ENCODE measurements around the gene NIPAL1.
"Not testable (repeated sequence)": the region's sequence is repeated elsewhere in the genome, so short reads cannot be mapped to it uniquely, and the experiment has no call there.

NIPAL1 gene

DNA sequence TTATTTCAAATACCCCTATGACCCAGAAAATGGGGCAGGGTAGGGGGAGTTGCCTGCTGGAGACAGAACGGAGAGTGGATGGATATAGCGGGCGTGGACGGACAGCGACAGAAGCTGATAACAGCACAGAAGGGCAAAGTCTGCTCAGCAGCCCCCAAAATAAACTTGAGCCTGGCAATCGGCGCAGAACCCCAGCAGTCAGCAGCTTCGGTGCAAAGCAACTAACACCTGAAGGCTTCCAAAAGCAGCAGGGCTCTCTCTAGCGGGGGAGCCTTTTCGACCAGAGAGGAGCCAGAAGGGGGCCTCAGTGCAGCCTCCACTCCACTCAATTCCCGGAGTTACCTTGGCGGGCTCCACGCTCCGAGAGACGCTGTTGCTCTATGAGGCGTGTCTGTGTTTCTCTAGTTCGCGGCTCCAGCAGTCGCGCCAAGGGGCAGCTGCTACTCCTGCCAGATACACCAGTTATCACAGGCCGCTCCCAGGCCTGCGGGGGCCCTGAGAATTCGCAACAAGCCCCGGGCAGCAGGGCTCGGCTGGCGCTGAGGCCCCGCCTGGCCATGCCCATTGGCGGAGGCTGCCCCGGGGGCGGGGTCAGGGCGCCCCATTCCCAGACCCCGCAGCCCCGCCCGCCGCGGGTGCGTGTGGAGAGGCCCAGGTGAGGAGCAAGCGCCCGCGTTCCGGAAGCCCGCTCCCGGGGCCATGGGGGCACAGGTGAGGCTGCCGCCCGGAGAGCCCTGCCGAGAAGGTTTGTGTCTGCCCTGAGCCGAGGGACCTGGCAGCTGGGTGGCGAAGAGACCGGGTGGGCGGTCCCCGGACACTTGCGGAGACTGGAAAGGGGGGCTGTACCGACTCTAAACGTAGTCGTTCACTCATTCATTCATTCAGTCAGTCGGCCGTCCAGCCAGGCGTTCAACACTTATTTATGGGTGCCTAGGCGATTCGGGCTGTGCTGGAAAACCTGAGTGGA is at the start of gene NIPAL1, which contains the start of gene CNGA1:
TSS of gene NIPAL1 (plus strand) at position 632 of the 967 bp plus-strand sequence. CDS start at position 700, 68 bp downstream.
TSS of gene CNGA1 (minus strand) at position 541 of the 967 bp plus-strand sequence. CDS start 63,992 bp downstream, outside the sequence.
- peak; percentile 55 for DNase-seq

DNA sequence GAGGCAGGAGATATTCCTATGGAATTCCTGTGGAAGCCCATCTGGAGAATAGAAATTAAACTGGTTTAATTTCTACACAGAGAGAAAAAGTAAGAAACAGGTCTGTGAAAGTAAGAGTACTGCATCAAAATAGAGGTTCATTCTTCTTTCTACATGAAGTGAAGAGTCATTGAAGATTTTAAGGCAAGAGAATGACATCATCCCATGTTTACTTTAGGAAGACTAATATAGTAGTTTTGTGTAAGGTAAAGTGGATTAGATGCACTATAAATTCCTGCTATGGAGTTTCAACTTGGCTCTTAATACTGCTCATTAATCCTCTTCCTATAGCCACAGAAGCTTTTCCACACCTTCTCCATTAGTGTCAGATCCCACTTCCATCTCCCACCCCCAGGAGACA is 47.7 kb upstream of the NIPAL1 start:
- DNase-seq, result no peak

DNA sequence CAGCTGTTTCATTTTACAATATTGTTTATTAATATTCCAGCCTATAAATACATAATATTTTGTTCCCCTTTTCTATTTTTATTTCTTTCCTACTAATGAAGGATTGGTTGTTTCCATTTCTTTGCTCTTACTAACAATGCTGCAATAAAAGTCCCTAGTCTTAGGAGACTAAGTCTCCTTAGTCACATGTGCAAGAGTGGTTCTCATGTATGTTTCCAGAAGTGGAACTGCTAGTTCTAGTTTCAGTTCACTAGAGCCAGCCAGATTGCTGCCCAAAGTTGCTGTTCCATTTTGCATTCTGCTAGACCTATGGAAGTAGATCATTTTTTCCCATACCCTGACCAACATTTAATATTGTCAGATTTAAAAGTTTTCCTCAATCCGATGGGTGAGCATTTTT is 44.4 kb upstream of the NIPAL1 start:
- no peak for DNase-seq

DNA sequence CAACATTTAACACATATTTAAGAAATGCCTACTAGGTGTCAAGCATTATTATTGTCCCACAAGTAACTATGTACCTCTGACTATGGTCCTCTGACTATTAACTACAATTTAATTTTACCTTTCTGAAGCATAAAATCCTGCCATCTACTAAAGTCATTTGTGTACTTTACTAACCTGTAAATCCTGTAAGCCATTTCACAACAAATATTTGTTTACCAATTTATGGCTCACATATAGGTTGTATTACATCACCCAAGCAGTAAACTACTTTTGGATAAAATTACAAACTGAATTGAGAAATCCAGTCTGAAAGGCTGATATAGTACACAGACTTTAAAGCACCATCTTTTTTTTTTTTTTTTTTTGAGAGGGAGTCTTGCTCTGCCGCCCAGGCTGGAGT is 43.9 kb upstream of the NIPAL1 start:
- DNase-seq, result no peak

DNA sequence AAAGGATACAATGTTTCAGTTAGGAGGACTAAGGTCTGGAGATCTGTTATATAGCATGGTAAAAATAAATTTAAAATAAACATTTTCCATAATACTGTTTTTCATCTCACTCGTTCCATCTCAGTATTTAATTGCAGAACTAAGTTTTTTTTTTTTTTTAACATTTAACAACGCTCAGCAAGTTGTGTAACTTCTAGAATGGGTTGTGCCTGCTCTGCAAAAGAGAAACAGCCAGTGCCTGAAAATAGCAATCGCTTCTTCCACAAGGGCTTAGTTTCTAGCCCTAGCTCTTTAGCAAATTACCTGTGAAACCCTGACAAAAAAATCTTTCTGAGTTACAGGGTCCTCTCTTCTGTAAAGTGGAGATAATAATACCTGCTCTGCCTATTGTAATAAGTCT is 42.0 kb upstream of the NIPAL1 start:
- no peak for DNase-seq

DNA sequence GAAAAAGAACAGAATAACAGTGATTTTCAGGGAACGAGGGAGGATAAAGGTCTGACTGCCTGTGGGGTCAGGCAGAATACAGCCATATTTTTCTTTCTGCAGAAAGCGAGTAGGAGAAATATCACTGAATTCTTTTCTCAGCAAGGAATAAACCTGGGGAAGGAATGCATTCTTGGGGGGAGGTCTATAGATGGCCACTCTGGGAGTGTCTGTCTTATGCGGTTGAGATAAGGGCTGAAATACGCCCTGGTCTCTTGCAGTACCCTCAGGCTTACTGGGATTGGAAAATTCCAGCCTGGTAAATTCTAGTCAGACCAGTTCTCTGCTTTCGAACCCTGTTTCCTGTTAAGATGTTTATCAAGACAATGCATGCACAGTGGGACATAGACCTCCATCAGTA is 26.4 kb upstream of the NIPAL1 start:
- DNase-seq, result no peak

DNA sequence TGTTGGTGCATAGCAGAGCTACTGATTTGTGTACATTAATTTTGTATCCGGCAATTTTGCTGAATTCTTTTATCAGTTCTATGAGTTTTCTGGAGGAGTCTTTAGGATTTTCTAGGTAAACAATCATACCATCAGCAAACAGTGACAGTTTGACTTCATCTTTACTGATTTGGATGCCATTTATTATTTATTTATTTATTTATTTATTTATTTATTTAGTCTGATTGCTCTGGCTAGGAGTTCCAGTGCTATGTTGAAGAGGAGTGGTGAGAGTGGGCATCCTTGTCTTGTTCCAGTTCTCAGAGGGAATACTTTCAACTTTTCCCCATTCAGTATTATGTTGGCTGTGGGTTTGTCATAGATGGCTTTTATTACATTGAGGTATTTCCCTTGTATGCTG is 24.1 kb upstream of the NIPAL1 start:
- not testable (repeated sequence) for DNase-seq

DNA sequence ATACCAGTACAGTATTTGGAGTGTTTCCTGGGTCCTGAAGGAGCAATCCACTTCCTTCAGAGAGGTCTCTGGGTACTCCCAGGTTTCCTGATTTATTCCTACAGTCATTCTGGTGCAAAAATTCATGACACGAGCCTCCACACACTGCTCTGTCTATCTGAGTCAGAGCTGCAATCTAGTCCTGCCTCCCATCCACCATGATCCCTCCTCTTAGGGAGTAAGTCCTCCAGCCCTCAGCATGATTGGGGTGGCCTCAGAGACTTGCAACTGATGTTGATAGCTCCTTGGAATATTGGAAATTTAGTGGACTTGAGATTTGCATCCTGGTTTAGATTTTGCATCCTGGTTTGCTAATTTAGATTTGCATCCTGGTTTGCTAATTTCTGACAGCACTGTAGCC is 20.6 kb upstream of the NIPAL1 start:
- DNase-seq, result no peak

DNA sequence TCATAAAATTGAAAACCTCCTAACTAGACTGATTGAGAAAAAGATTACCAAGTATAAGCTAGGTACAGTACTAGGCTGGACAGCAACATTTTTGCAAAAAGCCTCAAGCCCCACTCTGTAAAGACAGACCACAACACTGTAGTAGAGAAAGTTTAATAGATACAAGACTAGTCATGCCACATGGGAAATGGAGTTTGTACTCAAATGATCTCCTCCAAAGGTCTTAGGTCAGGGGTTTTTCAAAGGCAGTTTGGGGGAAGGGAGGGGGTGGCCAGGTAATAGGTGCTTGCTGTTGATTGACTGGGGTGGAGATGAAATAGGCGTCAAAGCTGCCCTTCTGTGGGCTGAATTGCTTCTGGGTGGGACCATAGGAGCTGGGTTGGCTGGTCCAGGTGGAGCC is 14.3 kb upstream of the NIPAL1 start:
- DNase-seq, result no peak

DNA sequence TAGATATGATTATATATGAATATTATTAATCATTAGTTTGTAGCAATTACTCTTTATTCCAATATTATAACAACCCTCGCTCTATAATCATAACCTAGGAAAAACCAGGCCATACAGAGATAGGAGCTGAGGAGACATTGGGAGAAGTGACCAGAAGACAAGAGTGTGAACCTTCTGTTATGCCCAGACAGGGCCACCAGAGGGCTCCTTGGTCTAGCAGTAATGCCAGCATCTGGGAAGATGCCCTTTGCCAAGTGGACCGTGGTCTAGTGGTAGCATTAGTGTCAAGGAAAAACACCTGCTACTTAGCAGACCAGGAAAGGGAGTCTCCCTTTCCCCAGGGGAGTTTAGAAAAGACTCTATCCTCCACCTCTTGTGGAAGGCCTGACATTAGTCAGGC is 13.0 kb upstream of the NIPAL1 start:
- DNase-seq, result not testable (repeated sequence)

DNA sequence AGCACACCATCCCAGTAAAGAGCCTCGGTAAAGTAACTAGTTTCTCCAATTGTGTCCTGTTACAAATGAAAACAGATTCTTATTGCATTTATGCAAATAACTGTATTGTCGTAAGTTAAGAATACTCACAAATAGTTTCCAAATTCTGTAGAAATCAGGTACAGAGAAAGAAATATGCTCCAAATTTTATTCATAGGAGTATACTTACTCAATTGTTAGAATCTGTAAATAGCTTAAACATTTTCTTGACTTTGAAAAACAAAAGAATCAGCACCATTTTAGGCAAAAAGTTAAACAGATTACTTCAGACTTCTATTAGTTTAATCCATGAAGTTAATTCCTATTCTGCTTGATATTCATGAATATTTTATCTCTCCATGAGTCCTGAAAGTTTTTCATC is 10.8 kb upstream of the NIPAL1 start:
- DNase-seq, result no peak

DNA sequence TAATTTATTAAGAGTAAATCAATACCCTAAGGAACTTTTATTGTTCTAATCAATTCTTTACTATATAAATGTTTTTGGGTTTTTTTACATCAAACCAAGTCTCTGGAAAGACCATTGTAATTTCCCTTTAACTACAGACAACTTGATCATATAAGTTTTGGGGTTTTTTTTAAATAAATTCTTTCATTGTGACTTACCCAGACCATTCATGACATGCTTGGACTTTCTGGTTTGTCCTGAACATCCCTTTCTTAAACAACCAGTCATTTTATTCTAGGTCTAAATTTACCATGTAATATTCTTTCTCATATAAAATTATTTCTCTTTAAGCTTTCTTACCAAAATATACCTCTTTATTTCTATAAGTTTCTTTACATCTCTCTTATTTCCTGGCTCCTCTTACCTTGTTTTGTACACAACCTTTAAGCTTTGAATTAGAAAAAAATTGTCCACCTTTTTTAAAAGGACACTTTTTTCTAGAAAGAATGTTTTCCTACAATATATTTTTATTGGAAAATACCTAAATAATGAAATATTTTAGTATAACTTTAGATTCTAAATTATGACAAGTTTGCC is 8.5 kb upstream of the NIPAL1 start:
- DNase-seq, result no peak

DNA sequence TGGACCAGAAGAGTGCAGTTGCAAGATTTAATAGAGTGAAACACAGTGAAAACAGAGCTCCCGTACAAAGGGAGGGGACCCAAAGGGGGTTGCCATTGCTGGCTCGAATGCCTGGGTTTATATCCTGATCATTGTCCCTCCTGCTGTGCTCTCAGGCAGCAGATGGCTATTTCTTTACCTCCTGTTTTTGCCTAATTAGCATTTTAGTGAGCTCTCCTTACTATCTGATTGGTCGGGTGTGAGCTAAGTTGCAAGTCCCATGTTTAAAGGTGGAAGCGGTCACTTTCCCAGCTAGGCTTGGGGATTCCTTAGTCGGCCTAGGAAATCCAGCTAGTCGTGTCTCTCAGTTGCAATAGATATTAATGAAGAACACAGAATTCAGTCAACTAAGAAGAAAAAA is 5.7 kb upstream of the NIPAL1 start:
- DNase-seq, result not testable (repeated sequence)

DNA sequence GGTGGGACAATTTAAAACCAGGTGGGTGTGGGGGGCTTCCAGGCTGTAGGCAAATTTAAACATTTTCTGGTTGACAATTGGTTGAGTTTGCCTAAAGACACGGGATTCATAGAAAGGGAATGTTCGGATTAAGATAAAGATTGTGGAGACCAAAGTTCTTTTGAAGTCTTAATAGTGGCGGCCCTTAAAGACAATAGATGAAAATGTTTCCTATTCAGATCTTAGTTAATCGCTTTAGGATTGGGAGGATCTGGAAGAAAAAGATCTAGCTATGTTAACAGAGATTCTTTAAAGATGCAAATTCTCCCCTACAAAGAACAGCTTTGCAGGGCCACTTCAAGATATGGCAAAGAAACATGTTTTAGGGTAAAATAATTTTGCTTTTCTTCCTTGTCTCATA is 4.8 kb upstream of the NIPAL1 start:
- no peak for DNase-seq

DNA sequence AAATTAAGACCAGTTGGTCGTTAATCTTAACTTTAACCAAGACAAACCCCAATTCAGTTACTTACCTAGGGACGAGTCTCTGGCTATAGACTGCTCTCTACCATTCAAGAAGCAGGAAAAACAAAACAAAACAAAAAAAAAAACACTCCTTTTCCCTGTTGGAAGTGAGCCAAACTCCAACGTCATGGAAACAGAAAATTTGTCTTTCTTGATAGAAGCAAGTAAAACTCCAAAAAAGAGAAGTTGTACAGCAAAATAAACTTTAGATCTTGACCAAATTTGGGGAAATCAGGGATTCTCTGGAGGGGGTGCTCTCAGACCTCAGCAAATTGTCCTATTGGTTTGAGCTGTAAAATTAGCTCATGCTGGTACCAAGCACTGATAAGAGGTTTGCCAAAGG is 3.7 kb upstream of the NIPAL1 start:
- no peak for DNase-seq

DNA sequence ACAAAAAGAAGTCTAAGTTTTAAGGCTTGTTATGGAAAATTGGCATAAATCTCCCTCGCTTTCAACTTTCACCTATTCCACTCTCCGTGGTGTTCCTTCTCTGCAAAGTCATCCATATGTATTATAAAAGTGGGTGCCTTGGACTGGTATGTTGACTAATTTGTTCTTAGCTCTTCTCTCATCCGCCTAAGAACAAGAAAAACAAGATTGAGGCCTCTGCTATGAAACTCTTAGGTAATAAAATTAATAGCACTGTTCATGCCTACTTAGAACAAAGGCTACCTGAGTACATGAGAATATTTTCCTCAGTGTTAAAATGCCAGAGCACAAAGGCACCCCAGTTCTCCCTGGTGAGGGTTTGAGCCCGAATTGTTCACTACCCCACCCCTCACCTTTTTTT is 1.4 kb upstream of the NIPAL1 start:
- no peak for DNase-seq

DNA sequence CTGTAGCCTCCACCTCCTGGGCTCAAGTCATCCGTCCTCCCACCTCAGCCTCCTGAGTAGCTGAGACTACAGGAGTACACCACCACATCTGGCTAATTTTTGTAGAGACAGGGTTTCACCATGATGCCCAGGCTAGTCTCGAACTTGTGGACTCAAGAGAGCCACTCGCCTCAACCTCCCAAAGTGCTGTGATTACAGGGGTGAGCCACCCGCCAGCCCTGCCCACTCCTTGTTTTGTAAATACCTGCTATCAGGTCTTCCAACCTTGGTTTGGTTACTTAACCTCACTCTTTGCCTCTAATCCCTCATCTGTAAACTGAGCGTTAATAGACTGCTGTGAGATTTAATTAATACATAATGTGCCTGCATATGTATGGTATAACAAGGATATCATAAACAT is 894 bp upstream of the NIPAL1 start:
- no peak for DNase-seq

DNA sequence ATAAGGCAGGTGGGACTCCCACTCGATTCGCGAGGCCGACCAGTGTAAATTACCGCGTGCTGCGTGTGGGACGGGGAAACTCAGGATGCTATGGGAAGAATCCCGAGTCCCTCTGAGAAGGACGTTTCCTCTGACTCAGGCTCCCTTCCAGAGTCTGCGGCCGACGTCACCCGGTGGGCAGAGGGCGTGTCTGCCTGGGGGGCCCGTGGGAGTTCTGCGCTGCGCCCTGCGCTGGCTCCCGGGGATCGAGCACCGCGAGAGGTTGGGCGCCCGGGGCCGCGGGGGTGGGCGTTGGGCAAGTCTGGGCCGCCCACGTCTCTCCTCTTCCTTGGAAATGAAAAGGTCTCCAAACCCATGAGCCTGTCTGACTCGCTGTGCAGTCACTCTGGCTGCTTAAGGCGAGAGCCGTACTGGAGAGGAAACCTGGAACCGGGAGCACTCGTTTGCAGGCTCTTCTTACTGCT is 568 bp downstream of the NIPAL1 start:
- no peak for DNase-seq

DNA sequence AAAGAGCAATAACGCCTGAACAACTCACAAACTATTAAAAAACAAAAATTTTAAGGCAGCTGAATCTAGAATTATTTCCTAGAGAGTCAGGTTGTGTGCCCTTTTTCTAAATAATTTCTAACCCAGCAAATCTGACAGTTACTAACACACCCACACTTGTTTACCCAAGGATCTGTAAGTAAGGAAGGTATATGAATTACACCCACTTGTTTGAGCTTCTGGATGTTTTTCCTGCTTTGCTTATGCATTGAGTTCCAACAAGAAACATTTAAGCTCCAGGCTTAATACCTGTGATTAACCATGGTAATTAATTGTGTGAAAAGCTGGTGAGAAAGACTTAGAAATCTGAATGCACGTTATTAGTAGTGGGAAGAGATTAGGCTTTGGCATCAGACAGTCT is 1.5 kb downstream of the NIPAL1 start:
- DNase-seq, result no peak

DNA sequence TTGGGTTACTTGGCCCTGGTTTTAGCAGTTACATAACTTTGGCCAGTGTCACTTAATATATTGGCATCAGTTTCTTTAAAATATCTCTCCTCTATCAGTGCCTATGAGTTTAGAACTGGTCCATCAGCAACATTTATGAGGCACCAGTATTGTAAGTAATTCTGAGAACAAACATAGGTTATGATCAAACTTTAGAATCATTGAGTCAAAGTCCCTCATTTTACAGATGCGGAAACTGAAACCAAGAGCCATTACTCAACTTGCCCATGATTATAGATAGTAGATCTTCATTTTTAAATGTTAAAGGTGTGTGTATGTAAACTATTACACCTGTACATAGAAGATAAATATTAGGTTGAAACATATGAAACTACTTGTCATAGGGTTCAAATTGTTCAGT is 4.5 kb downstream of the NIPAL1 start:
- no peak for DNase-seq

DNA sequence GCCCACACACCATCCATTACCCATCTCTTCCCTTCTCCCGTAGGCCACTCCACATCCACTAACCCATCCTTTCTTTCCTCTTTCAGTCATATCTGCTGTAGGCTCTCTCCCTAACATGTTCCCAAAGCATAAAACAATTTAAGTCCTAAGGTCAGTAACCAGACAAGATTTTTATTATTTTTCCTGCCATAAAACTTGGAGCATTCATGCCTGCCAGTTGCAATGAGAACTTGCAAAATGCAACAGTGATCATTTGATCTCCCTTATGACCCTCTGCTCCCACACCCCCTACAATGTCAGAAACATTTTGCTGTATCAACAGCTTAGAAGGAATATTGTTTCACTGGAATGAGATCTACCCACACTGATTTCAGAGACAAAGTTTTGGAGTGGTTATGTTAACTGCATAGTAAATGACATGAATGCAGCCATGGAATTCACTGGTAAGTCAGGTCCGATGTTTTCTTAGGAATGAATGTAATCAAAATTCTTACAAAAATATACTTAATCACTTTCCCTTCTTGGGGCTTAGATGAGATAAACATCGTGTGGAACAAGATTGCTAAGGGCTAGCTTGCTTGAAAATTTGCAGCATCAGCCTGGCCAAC is 5.7 kb downstream of the NIPAL1 start:
- no peak for DNase-seq

DNA sequence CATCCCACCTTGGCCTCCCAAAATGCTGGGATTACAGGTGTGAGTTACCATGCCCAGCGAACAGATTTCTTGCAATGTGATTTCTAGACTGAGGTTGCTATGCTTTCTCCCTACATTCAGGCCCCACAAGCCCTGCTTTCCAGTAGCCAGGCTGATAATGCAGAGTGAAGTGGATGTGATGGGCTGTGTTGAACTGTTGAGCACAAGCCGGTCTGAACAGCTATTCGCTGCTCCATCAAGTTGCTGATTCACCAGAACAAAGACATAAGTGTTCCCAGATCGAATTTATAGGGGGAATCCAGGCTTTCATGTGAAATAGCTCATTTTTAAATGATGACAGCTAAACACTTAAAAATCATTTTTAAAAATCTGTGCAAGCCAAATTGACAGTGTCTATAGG is 8.0 kb downstream of the NIPAL1 start:
- no peak for DNase-seq

DNA sequence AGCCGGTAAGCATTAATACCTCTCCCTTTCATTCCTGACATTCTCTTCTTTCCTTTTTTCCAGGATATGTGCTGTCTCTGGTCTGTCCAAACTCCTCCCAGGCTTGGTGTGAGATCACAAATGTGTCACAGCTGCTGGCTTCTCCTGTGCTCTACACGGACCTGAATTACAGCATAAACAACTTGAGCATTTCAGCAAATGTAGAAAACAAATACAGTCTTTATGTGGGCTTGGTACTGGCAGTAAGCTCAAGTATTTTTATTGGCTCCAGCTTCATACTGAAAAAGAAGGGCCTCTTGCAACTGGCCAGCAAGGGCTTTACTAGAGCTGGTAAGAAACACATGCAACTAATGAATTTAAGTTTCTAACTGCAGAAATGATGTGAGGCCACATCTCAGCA is 8.4 kb downstream of the NIPAL1 start:
- DNase-seq, result no peak

DNA sequence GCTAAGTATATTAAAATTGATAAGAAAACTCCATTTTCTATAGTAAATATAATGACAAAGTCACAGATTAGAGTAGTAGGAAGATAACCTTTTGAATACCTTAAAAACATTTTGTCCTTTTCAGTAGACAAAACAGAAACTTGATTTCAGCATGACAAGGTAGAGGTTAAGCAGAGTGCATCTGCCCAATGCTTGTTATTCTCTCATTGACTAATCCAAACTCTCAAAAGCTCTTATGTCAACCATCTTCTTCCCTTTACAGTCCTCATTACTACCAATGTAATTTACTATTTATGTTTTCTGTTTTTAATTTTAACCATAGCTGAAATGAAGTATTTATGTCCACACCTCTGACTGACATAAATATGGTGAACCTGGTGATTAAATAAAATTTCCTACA is 11.1 kb downstream of the NIPAL1 start:
- no peak for DNase-seq
